ENCODE results near the gene FDXACB1. TPM values are rescaled to one million over a fixed set of nuclear protein-coding genes. Genes with fewer than 3 reads are reported as not detected.

The FDXACB1 gene
- total and polyA plus RNA-seq, 8 donors: 1.7 to 5.5 (median 4.5) TPM

GRCh38 chr11:111846636-111847035, 32.3 kb downstream of the FDXACB1 start:
- Histone ChIP-seq H3K36me3 (peaks cover 0 to 55% of the 10 kb centered on the region in 2 donors), H3K27ac (peak overlapping the region in 1 of 2 donors; percentile 68), H3K27me3 (no peaks in the 10 kb centered on the region), H3K4me3 (no peak overlapping the region), H3K4me1 (peaks cover 0 to 45% of the 10 kb centered on the region in 2 donors), H3K9me3 (no peaks in the 10 kb centered on the region)
- DNase-seq (no peak), ATAC-seq (peak; percentile 49)
- TF ChIP-seq CTCF (IDR thresholded peaks at IDR 0.05): no peak
- intact Hi-C loops (cut with DNase I): loop anchor here in 1 of 2 donors (10.0 kb wide), 1 partner anchor 262 kb away; no protein-coding TSS in a partner anchor

- no peak for DNase-seq
- peaks cover 0 to 50% of the 10 kb centered on the region in 2 donors for H3K4me1 ChIP-seq
- intact Hi-C loops (cut with DNase I): loop anchor here in 1 of 2 donors (10.0 kb wide), 1 partner anchor 261 kb away; no protein-coding TSS in a partner anchor
- H3K4me3 ChIP-seq: no peak overlapping the region
- no peaks in the 10 kb centered on the region for H3K9me3 ChIP-seq
- TF ChIP-seq CTCF (IDR thresholded peaks at IDR 0.05): no peak
- peak overlapping the region in 1 of 2 donors; percentile 68 for H3K27ac ChIP-seq
- H3K27me3 ChIP-seq: no peaks in the 10 kb centered on the region
- ATAC-seq: no peak
- peaks cover 0 to 52% of the 10 kb centered on the region in 2 donors for H3K36me3 ChIP-seq
These were observed 32.9 kb downstream of the FDXACB1 start for GRCh38 chr11:111846063-111846462.

GRCh38 chr11:111845276-111846028, 33.5 kb downstream of the FDXACB1 start:
- ATAC-seq: peak; percentile 21
- Histone ChIP-seq H3K27me3 (no peaks in the 10 kb centered on the region), H3K9me3 (no peaks in the 10 kb centered on the region), H3K27ac (peak overlapping the region in 1 of 2 donors; percentile 68), H3K36me3 (peaks cover 0 to 47% of the 10 kb centered on the region in 2 donors), H3K4me1 (peaks cover 0 to 56% of the 10 kb centered on the region in 2 donors), H3K4me3 (no peak overlapping the region)
- no peak for TF ChIP-seq CTCF (IDR thresholded peaks at IDR 0.05)
- intact Hi-C loops (cut with DNase I): loop anchor here in 1 of 2 donors (10.0 kb wide), 1 partner anchor 261 kb away; no protein-coding TSS in a partner anchor
- DNase-seq: peak in 1 of 4 donors; percentile 38

GRCh38 chr11:111843661-111844060, 35.3 kb downstream of the FDXACB1 start:
- Histone ChIP-seq H3K9me3 (no peaks in the 10 kb centered on the region), H3K4me1 (peaks cover 0 to 56% of the 10 kb centered on the region in 2 donors), H3K36me3 (peaks cover 0 to 37% of the 10 kb centered on the region in 2 donors), H3K27me3 (no peaks in the 10 kb centered on the region), H3K27ac (peak overlapping the region in 1 of 2 donors; percentile 18), H3K4me3 (no peak overlapping the region)
- TF ChIP-seq CTCF (IDR thresholded peaks at IDR 0.05): no peak
- ATAC-seq (no peak), DNase-seq (no peak)
- intact Hi-C loops (cut with DNase I): loop anchor here in 1 of 2 donors (10.0 kb wide), 1 partner anchor 259 kb away; no protein-coding TSS in a partner anchor
